HG03521 (cell line): ENCODE measurements around the gene FILIP1.

Source experiments
- ATAC-seq: cut with Tn5 transposase; IDR thresholded peaks from one replicate; pipeline ENCODE4 v1.9.1; 2021; ENCODE audit warnings: mild to moderate bottlenecking, moderate library complexity; ENCODE audit not compliant: unreplicated experiment

The FILIP1 gene

DNA sequence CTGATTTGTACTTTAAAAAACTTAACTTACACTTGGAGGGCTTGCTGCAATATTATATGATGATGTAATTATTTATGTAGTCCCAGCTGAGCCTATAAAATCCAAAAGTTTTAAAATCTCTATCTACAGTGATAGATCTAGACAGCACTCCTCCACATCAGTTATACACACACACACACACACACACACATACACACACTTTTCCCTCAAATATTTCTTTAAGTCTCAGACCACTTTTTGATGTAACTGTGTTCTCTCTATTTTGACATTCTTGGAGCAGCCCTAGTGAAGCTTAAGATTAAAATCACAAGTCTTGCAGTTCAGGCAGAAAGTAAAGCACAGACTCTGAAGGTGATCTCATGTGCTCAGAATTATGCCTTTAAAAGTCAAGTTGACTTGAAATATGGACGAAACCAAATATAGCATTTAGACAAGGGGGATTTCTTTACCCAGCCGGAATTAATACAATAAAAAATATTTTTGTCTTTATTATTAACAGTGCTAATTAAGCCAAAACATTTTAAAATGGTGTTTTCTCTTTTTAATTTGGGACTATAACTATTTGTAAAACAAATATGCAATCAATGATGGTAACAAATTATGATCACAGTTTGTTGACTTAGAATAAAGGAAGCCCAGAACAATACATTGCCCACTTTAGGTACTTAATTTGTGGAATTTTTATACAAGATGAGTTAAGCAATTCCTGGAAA is 145.5 kb downstream of the FILIP1 start:
- ATAC-seq: no peak

DNA sequence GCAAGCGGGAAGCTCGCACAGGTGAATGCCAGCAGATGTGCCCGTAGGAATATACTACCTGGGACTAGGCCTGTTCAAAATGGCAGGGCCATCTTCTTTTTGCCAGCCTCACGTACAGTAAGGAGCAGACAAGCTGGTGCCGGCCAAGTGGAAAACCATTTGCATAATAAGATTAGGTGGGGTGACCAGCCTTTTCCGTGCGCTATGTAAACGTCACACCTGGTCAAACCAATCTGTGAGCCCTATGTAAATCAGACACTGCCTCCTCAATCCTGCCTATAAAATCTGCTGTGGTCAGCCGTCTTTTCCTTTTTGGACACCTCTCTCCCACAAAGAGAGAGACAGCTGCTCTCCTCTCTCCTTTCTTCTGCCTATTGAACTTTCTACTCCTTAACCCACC is 148.2 kb downstream of the FILIP1 start:
- ATAC-seq: no peak

DNA sequence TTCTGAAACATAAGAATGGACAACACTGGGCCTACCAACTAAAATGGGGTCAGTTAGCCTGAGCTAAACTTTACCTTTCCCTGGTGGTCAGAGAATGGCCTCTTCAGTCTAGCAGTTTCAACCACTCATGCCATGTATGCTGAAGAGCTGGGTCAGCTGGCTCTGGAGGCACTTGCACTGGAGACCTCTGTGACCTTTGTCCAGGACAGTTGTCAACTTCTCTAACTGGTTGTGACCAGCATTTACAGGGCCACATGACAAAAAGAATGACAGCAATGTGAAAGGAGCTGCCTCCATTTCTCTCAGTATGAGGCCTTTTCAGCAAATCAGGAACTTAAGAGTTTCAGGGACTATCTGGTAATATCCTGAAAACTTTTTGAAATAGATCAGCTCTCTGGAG is 149.1 kb downstream of the FILIP1 start:
- ATAC-seq: no peak

- no peak for ATAC-seq
Measured at GRCh38 chr6:75344021-75344420, 149.6 kb downstream of the FILIP1 start.

DNA sequence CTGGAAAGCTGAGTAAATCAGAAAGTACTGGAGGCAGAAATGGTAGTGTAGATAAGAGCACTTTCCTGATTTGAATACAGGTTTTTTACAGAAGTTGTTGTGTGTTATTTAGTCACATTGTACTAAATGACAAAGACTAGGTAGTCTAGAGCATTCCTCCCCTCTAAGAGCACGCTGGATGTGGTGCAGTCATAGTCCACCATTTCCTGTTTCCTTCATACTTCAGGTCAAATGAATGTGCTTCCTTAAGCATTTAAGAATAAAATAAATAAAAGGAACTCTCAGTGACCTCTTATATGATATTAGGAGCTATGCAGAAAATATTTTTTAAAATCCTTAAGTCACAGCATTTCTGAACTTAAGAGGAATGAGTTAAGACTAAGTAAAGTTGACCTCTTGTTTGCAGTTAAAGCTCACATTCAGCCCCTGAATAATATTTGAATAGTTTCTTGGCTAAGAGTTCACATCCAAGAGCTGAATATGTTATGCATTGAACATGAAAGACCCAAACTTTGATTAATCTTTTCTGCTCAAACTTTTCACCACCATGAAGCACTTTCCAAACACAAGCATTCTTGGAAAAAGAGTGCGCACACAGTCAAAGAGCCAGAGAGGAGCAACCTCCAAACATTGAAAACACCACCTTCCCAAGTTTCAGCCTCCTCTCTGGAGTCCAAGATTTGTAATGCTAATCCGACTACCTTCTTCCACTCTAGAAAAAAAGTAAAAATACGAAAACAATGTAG is 155.6 kb downstream of the FILIP1 start:
- no peak for ATAC-seq

- ATAC-seq: no peak
Measured at GRCh38 chr6:75334266-75335040, 159.1 kb downstream of the FILIP1 start.

DNA sequence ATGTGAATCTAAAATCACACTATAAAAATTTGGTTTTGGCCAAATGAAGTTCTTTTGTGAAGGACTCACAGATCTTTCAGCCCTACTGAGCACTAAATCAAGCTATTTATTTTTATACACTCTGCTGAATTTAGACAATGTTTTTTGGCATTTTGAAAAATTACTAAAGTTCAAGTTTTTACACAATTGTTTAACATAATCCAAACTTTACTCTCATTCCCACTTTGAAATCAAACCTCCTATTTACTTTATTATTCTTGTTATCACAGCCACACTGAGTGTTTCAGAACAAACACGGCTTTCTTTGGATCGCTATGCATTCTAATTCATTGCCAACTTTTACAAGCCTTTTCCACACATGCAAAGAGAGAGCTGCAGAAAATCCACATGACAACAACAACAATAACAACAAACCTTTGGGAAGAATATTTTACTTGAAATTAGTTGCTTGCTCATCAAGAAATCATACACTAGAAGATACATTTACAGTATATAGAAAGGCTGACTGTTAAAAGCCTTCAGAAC is 159.9 kb downstream of the FILIP1 start:
- ATAC-seq: no peak

DNA sequence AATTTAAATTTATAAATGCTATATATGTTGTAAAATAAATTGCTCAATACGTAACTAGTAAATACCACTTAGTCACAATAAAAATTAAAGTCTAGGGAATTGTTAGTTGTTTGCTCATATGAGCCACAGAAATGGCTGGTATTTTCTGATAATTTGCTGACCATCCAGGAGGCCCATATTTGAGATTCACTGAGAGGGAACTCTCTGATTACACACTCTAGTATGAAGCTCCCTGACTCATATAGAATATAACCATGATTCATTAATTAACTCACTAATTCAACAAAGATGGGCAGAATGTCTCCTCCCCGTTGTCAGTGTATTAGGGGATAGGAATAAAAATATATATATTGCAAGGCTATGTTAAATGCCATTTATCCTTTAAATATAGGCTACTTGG is 162.4 kb downstream of the FILIP1 start:
- no peak for ATAC-seq

DNA sequence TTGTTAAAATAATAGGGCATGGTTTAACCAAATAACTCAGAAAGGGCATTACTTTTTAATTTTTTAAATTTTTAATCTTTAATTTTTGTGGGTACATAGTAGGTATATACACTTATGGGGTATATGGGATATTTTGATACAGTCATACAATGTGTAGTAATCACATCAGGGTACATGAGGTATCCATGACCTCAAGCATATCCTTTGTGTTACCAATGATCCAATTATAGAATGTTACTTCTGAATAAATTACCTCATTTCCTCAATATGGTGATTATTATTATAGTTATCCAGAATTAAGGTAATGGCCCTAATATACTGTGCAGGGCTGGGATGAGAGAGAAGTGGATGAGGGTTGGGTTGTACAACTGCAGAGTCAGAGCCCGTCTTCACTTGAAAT is 163.9 kb downstream of the FILIP1 start:
- ATAC-seq: no peak

GRCh38 chr6:75327807-75328206 is 165.8 kb downstream of the FILIP1 start:
- ATAC-seq: no peak

DNA sequence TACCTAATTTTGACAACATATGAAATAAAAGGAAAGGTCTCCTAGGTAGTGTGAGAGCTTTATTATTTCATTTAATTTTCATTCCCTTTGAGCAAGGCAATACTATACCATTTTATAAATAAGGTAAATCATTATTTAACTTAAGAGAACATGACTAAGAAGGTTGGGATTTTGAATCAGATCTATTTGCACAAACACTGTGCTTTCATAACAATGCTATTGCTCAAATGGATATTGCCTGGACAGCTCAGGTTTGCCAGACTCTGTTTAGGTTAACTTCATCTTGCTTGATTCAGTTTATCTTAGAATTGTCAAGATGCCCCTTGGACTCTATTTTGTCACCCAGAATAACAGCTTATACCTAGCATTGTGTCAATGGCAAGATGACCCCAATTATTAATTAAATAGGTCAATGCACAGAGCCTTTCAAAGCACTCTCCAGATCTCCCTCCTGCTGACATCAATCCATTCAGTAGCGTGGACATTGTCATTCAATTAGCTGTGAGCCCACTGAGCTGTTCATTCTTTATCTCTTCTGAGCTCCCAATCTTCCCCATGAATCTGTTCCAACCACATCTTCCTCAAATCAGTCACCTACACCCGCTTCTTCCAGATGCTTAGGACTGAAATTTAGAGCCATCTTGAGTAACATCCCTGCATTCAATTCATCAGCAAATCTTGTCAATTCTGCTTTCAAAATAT is 166.9 kb downstream of the FILIP1 start:
- no peak for ATAC-seq

GRCh38 chr6:75318900-75319299 is 174.7 kb downstream of the FILIP1 start:
- ATAC-seq: no peak

GRCh38 chr6:75317503-75318206 is 175.9 kb downstream of the FILIP1 start:
- ATAC-seq: no peak

- no peak for ATAC-seq
Measured at GRCh38 chr6:75315978-75316377, 177.6 kb downstream of the FILIP1 start.

GRCh38 chr6:75308250-75308988 is 185.2 kb downstream of the FILIP1 start:
- no peak for ATAC-seq

- ATAC-seq: no peak
Measured at GRCh38 chr6:75307364-75308004, 186.1 kb downstream of the FILIP1 start.

DNA sequence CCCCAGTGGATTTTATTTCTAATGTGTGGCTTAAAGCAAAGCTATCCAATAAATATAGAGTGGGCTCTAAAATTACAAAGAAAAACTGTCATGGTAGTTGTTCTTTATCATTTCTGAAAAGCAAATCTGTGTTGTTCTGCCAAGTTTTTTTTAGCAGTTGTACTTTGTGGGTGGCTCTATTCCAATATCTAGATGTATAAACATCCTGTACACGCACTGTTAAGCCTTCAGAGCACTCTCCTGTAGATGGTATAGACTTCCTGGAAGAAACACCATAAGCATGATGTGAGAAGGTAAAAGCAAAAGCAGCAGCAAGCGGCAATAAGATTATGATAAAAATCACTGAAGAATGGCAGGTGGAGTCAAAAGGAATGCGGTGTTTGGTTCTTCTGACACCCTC is 187.5 kb downstream of the FILIP1 start:
- ATAC-seq: no peak

DNA sequence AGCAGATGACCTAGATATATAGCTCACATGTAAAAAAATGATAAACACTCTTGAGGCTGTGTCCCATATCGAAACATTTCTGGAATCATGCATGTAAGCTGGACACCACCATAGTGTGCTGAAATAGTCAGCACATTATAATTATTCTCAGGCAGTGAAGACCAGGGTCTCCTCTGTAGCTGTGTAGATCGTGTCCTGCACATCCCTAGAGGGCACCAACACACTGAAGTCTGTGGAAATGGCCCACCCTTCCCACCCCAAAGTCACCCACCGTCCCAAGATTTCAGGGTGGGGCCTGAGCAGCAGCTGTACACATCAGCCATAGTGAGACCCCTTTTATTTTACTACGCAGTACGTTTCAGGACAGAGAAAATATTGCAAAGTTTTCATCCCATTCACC is 188.0 kb downstream of the FILIP1 start:
- no peak for ATAC-seq

GRCh38 chr6:75302280-75302679 is 191.3 kb downstream of the FILIP1 start:
- ATAC-seq: no peak
